Measurements from ENCODE around the gene CHST4. TPM values are rescaled to one million over a fixed set of nuclear protein-coding genes. Genes with fewer than 3 reads are reported as not detected.

Gene CHST4
- total RNA-seq, 1 experiment from 2014 or later: 72.9 TPM

- peaks cover 5% of the 10 kb centered on the region for H3K36me3 Mint-ChIP-seq (ENCODE audit: insufficient read depth, unreplicated experiment)
- peak overlapping the region; percentile 1 for H3K27ac Mint-ChIP-seq (ENCODE audit: unreplicated experiment)
- no peak for TF ChIP-seq CTCF (IDR thresholded peaks at IDR 0.05; ENCODE audit: unreplicated experiment)
Observed at GRCh38 chr16:71507061-71507460, 19.2 kb upstream of the CHST4 start.

GRCh38 chr16:71513302-71513701, 12.9 kb upstream of the CHST4 start:
- no peaks in the 10 kb centered on the region for H3K27me3 Mint-ChIP-seq (ENCODE audit: unreplicated experiment)

More at GRCh38 chr16:71507061-71507460, 19.2 kb upstream of the CHST4 start:
- H3K9me3 Mint-ChIP-seq (ENCODE audit: low read depth, unreplicated experiment): peaks cover 5% of the 10 kb centered on the region
- no peak overlapping the region for H3K4me3 Mint-ChIP-seq (ENCODE audit: low read depth, unreplicated experiment)
- intact Hi-C loops (cut with micrococcal nuclease; ENCODE audit: unreplicated experiment): no loop called here
- no TSS peak for BruUV-seq (replicated peaks)
- H3K4me1 Mint-ChIP-seq (ENCODE audit: low read depth, unreplicated experiment): peaks cover 30% of the 10 kb centered on the region
- CTCF ChIA-PET: interaction anchor here (0.6 kb wide), 1 partner anchor 102 kb away, joined by 4 read pairs; no protein-coding TSS in a partner anchor
- DNase-seq: no peak
- no peaks in the 10 kb centered on the region for H3K27me3 Mint-ChIP-seq (ENCODE audit: unreplicated experiment)

GRCh38 chr16:71514476-71514875, 11.8 kb upstream of the CHST4 start:
- H3K4me1 Mint-ChIP-seq (ENCODE audit: low read depth, unreplicated experiment): peaks cover 65% of the 10 kb centered on the region
- peak overlapping the region; percentile 17 for H3K4me3 Mint-ChIP-seq (ENCODE audit: low read depth, unreplicated experiment)
- CTCF ChIA-PET: no interaction called here
- DNase-seq: no peak
- no peak for TF ChIP-seq CTCF (IDR thresholded peaks at IDR 0.05; ENCODE audit: unreplicated experiment)
- peaks cover 23% of the 10 kb centered on the region for H3K36me3 Mint-ChIP-seq (ENCODE audit: insufficient read depth, unreplicated experiment)
- H3K9me3 Mint-ChIP-seq (ENCODE audit: low read depth, unreplicated experiment): peaks cover 4% of the 10 kb centered on the region
- no peaks in the 10 kb centered on the region for H3K27me3 Mint-ChIP-seq (ENCODE audit: unreplicated experiment)
- no TSS peak for BruUV-seq (replicated peaks)
- H3K27ac Mint-ChIP-seq (ENCODE audit: unreplicated experiment): peak overlapping the region; percentile 82
- intact Hi-C loops (cut with micrococcal nuclease; ENCODE audit: unreplicated experiment): no loop called here

More at GRCh38 chr16:71513302-71513701, 12.9 kb upstream of the CHST4 start:
- CTCF ChIA-PET: no interaction called here
- Mint-ChIP-seq H3K9me3 (ENCODE audit: low read depth, unreplicated experiment) (peaks cover 5% of the 10 kb centered on the region), H3K36me3 (ENCODE audit: insufficient read depth, unreplicated experiment) (peaks cover 23% of the 10 kb centered on the region), H3K4me1 (ENCODE audit: low read depth, unreplicated experiment) (peaks cover 65% of the 10 kb centered on the region), H3K4me3 (ENCODE audit: low read depth, unreplicated experiment) (peak overlapping the region; percentile 8), H3K27ac (ENCODE audit: unreplicated experiment) (peak overlapping the region; percentile 82)
- intact Hi-C loops (cut with micrococcal nuclease; ENCODE audit: unreplicated experiment): no loop called here
- TF ChIP-seq CTCF (IDR thresholded peaks at IDR 0.05; ENCODE audit: unreplicated experiment): no peak
- no peak for DNase-seq
- BruUV-seq (replicated peaks): no TSS peak

GRCh38 chr16:71515026-71515425, 11.2 kb upstream of the CHST4 start:
- peak overlapping the region; percentile 17 for H3K4me3 Mint-ChIP-seq (ENCODE audit: low read depth, unreplicated experiment)
- TF ChIP-seq CTCF (IDR thresholded peaks at IDR 0.05; ENCODE audit: unreplicated experiment): no peak
- H3K27ac Mint-ChIP-seq (ENCODE audit: unreplicated experiment): peak overlapping the region; percentile 82
- no TSS peak for BruUV-seq (replicated peaks)
- CTCF ChIA-PET: no interaction called here
- DNase-seq: peak; percentile 93
- no peaks in the 10 kb centered on the region for H3K27me3 Mint-ChIP-seq (ENCODE audit: unreplicated experiment)
- H3K36me3 Mint-ChIP-seq (ENCODE audit: insufficient read depth, unreplicated experiment): peaks cover 23% of the 10 kb centered on the region
- H3K4me1 Mint-ChIP-seq (ENCODE audit: low read depth, unreplicated experiment): peaks cover 65% of the 10 kb centered on the region
- intact Hi-C loops (cut with micrococcal nuclease; ENCODE audit: unreplicated experiment): loop anchor here (1.0 kb wide), 2 partner anchors 11 to 49 kb away; partner anchors contain the start of gene CHST4
- H3K9me3 Mint-ChIP-seq (ENCODE audit: low read depth, unreplicated experiment): no peaks in the 10 kb centered on the region

Data from Calu3 (cell line).